GM23248 (cell line): ENCODE results near the gene GPHA2. TPM values are rescaled to one million over a fixed set of nuclear protein-coding genes. Genes with fewer than 3 reads are reported as not detected.

Experiments used
- DNase-seq: peaks from one replicate; pipeline ENCODE4 v3.0.0-alpha.2; 2015
- H2AFZ ChIP-seq: fragments of 200-600 bp; sonication (generic); 2 replicates; pipeline ENCODE4 v1.6.1; 2016; ENCODE audit warnings: antibody characterized with exemption
- H3F3A ChIP-seq: fragments of 200-600 bp; sonication (generic); 2 replicates; pipeline ENCODE4 v1.6.1; 2016; ENCODE audit warnings: mild to moderate bottlenecking, antibody characterized with exemption, mixed run types; ENCODE audit not compliant: insufficient read depth
- H3K27ac ChIP-seq: fragments of 200-600 bp; sonication (generic); 2 replicates; pipeline ENCODE4 v1.5.1; 2016; ENCODE audit warnings: mild to moderate bottlenecking
- H3K27me3 ChIP-seq: fragments of 200-600 bp; sonication (generic); replicated peaks from 2 replicates; pipeline ENCODE4 v1.6.1; 2016; ENCODE audit warnings: mild to moderate bottlenecking; ENCODE audit not compliant: insufficient read depth
- H3K36me3 ChIP-seq: fragments of 200-600 bp; sonication (generic); 2 replicates; pipeline ENCODE4 v1.6.1; 2016; ENCODE audit warnings: low read depth, mild to moderate bottlenecking
- H3K4me1 ChIP-seq: fragments of 200-600 bp; sonication (generic); 2 replicates; pipeline ENCODE4 v1.6.1; 2016; ENCODE audit warnings: mild to moderate bottlenecking; ENCODE audit not compliant: insufficient read depth
- H3K4me2 ChIP-seq: fragments of 200-600 bp; sonication (generic); one replicate; pipeline ENCODE4 v1.6.1; 2016; ENCODE audit warnings: mild to moderate bottlenecking; ENCODE audit not compliant: unreplicated experiment
- H3K4me3 ChIP-seq: fragments of 200-600 bp; sonication (generic); 2 replicates; pipeline ENCODE4 v1.5.1; 2016; ENCODE audit warnings: mild to moderate bottlenecking
- H3K79me2 ChIP-seq: fragments of 200-600 bp; sonication (generic); 2 replicates; pipeline ENCODE4 v1.6.1; 2016; ENCODE audit warnings: mild to moderate bottlenecking; ENCODE audit not compliant: insufficient read depth
- H3K9ac ChIP-seq: fragments of 200-600 bp; sonication (generic); 2 replicates; pipeline ENCODE4 v1.6.1; 2016; ENCODE audit warnings: mild to moderate bottlenecking
- H3K9me2 ChIP-seq: fragments of 200-600 bp; sonication (generic); 2 replicates; pipeline ENCODE4 v1.6.1; 2016; ENCODE audit warnings: mixed run types, mild to moderate bottlenecking, moderate library complexity; ENCODE audit not compliant: insufficient read depth
- H3K9me3 ChIP-seq: fragments of 200-600 bp; sonication (generic); one replicate; pipeline ENCODE4 v1.6.1; 2017; ENCODE audit warnings: low read depth
- H4K20me1 ChIP-seq: fragments of 200-600 bp; sonication (generic); 2 replicates; pipeline ENCODE4 v1.6.0; 2016; ENCODE audit not compliant: insufficient read depth
- EZH2 ChIP-seq: fragments of 200-600 bp; sonication (generic); IDR thresholded peaks from 2 replicates; pipeline ENCODE4 v1.6.1; 2018; ENCODE audit warnings: antibody characterized with exemption, mild to moderate bottlenecking; ENCODE audit not compliant: insufficient read depth, poor library complexity, severe bottlenecking
- EZH2phosphoT487 ChIP-seq: fragments of 200-600 bp; sonication (generic); IDR thresholded peaks from 2 replicates; pipeline ENCODE4 v1.6.1; 2018; ENCODE audit warnings: antibody characterized with exemption, moderate library complexity, mild to moderate bottlenecking, low read depth; ENCODE audit not compliant: insufficient read depth
- WGBS, 2 experiments: methylation state at CpG; one replicate each; pipeline ENCODE4 v1.1.6; 2015 to 2017; ENCODE audit warnings: low lambda C conversion rate in 2 of 2, low coverage in 1 of 2; ENCODE audit errors: missing lambda C conversion rate in 2 of 2; 5-methylcytosine and 5-hydroxymethylcytosine counted together
- in situ Hi-C: fragments of 300-500 bp; cut with MboI; formaldehyde crosslinking; loops from 2 replicates; pipeline ENCODE4 v1.15.0; 2020
- polyA plus RNA-seq: library from polyadenylated mRNA; unstranded; fragments of >200 nt; fragmentation: Nextera tagmentation; extraction: Ambion mirVana; gene quantifications from 2 replicates; pipeline ENCODE4 v1.2.1, GENCODE V29; 2016
- total RNA-seq: library from RNA; depleted of rRNA; stranded (reverse); fragments of >200 nt; shearing (Covaris generic); gene quantifications from 2 replicates; pipeline ENCODE4 v1.2.3, GENCODE V29; 2014

Gene GPHA2
- total and polyA plus RNA-seq, 2 experiments from 2014 or later, result not detected

- Histone ChIP-seq H3F3A (no peaks in the 10 kb centered on the region), H3K9me3 (no peaks in the 10 kb centered on the region), H3K4me1 (no peaks in the 10 kb centered on the region; the same call in 1 of the 2 replicates), H3K9me2 (no peaks in the 10 kb centered on the region), H4K20me1 (no peaks in the 10 kb centered on the region), H3K79me2 (no peaks in the 10 kb centered on the region), H3K4me2 (peak within 1 kb of the TSS; percentile 22), H2AFZ (peak within 1 kb of the TSS; percentile 59), H3K27ac (no peak within 1 kb of the TSS), H3K9ac (no peak within 1 kb of the TSS), H3K36me3 (no peaks in the 10 kb centered on the region), H3K27me3 (no peaks in the 10 kb centered on the region; the same call in 1 of the 2 replicates), H3K4me3 (peak within 1 kb of the TSS; percentile 32; the same call in 1 of the 2 replicates)
- TF ChIP-seq EZH2 (no peak), EZH2phosphoT487 (no peak)
- in situ Hi-C loops, result no loop called here
- WGBS, 2 experiments, result 18 to 30% methylated on average over 51 to 65 of the region's 69 CpGs
- peak; percentile 52 for DNase-seq
These were observed 35.9 kb upstream of the GPHA2 start, which contains the start of gene MAJIN for GRCh38 chr11:64971421-64972233. TSS of gene MAJIN (minus strand) at chr11:64972108. CDS start at chr11:64959405, 12,703 bp downstream.

GRCh38 chr11:64970731-64971151 lies 35.0 kb upstream of the GPHA2 start:
- Histone ChIP-seq H3K9me2 (no peaks in the 10 kb centered on the region), H3K27ac (no peak overlapping the region), H3K9ac (no peak overlapping the region), H3K4me3 (no peak overlapping the region), H3K9me3 (no peaks in the 10 kb centered on the region), H4K20me1 (no peaks in the 10 kb centered on the region), H3K27me3 (no peaks in the 10 kb centered on the region; the same call in 1 of the 2 replicates), H3K36me3 (no peaks in the 10 kb centered on the region), H3K79me2 (no peaks in the 10 kb centered on the region), H3K4me1 (no peaks in the 10 kb centered on the region; the same call in 1 of the 2 replicates), H3F3A (no peaks in the 10 kb centered on the region), H3K4me2 (no peak overlapping the region), H2AFZ (no peak overlapping the region)
- TF ChIP-seq EZH2phosphoT487, result no peak
- no peak for TF ChIP-seq EZH2
- in situ Hi-C loops, result no loop called here
- DNase-seq, result no peak
- 82 to 86% methylated on average over 8 of the region's 8 CpGs for WGBS, 2 experiments

GRCh38 chr11:64969209-64969608 lies 33.5 kb upstream of the GPHA2 start:
- Histone ChIP-seq H3K9ac (no peak overlapping the region), H3K36me3 (no peaks in the 10 kb centered on the region), H3K4me1 (no peaks in the 10 kb centered on the region; the same call in 1 of the 2 replicates), H3K4me2 (no peak overlapping the region), H3K4me3 (no peak overlapping the region), H3K9me3 (no peaks in the 10 kb centered on the region), H3F3A (no peaks in the 10 kb centered on the region), H3K27me3 (no peaks in the 10 kb centered on the region; the same call in 1 of the 2 replicates), H3K79me2 (no peaks in the 10 kb centered on the region), H4K20me1 (no peaks in the 10 kb centered on the region), H3K9me2 (no peaks in the 10 kb centered on the region), H3K27ac (no peak overlapping the region), H2AFZ (no peak overlapping the region; the same call in 1 of the 2 replicates)
- peak; percentile 61 for DNase-seq
- in situ Hi-C loops, result no loop called here
- TF ChIP-seq EZH2phosphoT487 (no peak), EZH2 (no peak)
- 26 to 27% methylated on average over 5 of the region's 5 CpGs for WGBS, 2 experiments

- Histone ChIP-seq H4K20me1 (no peaks in the 10 kb centered on the region), H3K9ac (no peak overlapping the region), H3K79me2 (no peaks in the 10 kb centered on the region), H3K27ac (no peak overlapping the region), H3K9me3 (no peaks in the 10 kb centered on the region), H2AFZ (no peak overlapping the region), H3K9me2 (no peaks in the 10 kb centered on the region), H3K27me3 (0 out of 2 replicates have a peak, but pooled peaks cover 7% of the 10 kb centered on the region), H3K4me3 (no peak overlapping the region), H3K4me1 (no peaks in the 10 kb centered on the region; the same call in 1 of the 2 replicates), H3F3A (no peaks in the 10 kb centered on the region), H3K4me2 (no peak overlapping the region), H3K36me3 (no peaks in the 10 kb centered on the region)
- in situ Hi-C loops, result no loop called here
- WGBS, 2 experiments, result 86 to 100% methylated on average over 3 of the region's 3 CpGs
- TF ChIP-seq EZH2phosphoT487, result no peak
- TF ChIP-seq EZH2, result no peak
- no peak for DNase-seq
These were observed 31.7 kb upstream of the GPHA2 start for GRCh38 chr11:64967375-64967774.
